Neural progenitor cell (in vitro differentiated cells): ENCODE measurements around the gene MRPL33. TPM values are rescaled to one million over a fixed set of nuclear protein-coding genes. Genes with fewer than 3 reads are reported as not detected.

Experiments used
- DNase-seq: peaks from one replicate; pipeline ENCODE4 v3.0.0-alpha.2; 2016; ENCODE audit warnings: low spot score
- H2AFZ ChIP-seq: fragments of 200-600 bp; sonication (generic); replicated peaks from 2 replicates; pipeline ENCODE4 v1.6.1; 2016; ENCODE audit warnings: antibody characterized with exemption
- H3F3A ChIP-seq: fragments of 200-600 bp; sonication (generic); 2 replicates; pipeline ENCODE4 v1.6.1; 2016; ENCODE audit warnings: antibody characterized with exemption, low read depth
- H3K27ac ChIP-seq: fragments of 200-600 bp; sonication (generic); 2 replicates; pipeline ENCODE4 v1.5.1; 2016; ENCODE audit warnings: mild to moderate bottlenecking
- H3K27me3 ChIP-seq: fragments of 200-600 bp; sonication (generic); 2 replicates; pipeline ENCODE4 v1.6.1; 2016; ENCODE audit warnings: mild to moderate bottlenecking, moderate library complexity
- H3K36me3 ChIP-seq: fragments of 200-600 bp; sonication (generic); 2 replicates; pipeline ENCODE4 v1.5.1; 2016
- H3K4me1 ChIP-seq: fragments of 200-600 bp; sonication (generic); 2 replicates; pipeline ENCODE4 v1.6.1; 2016; ENCODE audit warnings: mixed run types
- H3K4me2 ChIP-seq: fragments of 200-600 bp; sonication (generic); 2 replicates; pipeline ENCODE4 v1.6.1; 2016
- H3K4me3 ChIP-seq: fragments of 200-600 bp; sonication (generic); 2 replicates; pipeline ENCODE4 v1.5.1; 2016
- H3K79me2 ChIP-seq: fragments of 200-600 bp; sonication (generic); 2 replicates; pipeline ENCODE4 v1.6.1; 2016; ENCODE audit warnings: low read depth
- H3K9ac ChIP-seq: fragments of 200-600 bp; sonication (generic); 2 replicates; pipeline ENCODE4 v1.6.1; 2016
- H3K9me3 ChIP-seq: fragments of 200-600 bp; sonication (generic); 2 replicates; pipeline ENCODE4 v1.5.1; 2016; ENCODE audit warnings: low read depth
- H4K20me1 ChIP-seq: fragments of 200-600 bp; sonication (generic); 2 replicates; pipeline ENCODE4 v1.6.1; 2016; ENCODE audit warnings: low read depth
- H3K27ac Mint-ChIP-seq: 3 replicates; pipeline ENCODE4 v1.8.0; 2021; ENCODE audit warnings: mixed read lengths
- H3K27me3 Mint-ChIP-seq: 2 replicates; pipeline ENCODE4 v1.8.0; 2022; ENCODE audit warnings: low read depth, mild to moderate bottlenecking, inconsistent platforms, moderate library complexity, mixed read lengths; ENCODE audit not compliant: insufficient read depth
- H3K36me3 Mint-ChIP-seq: 3 replicates; pipeline ENCODE4 v1.8.0; 2021; ENCODE audit warnings: mixed read lengths
- H3K4me1 Mint-ChIP-seq: 3 replicates; pipeline ENCODE4 v1.8.0; 2021; ENCODE audit warnings: mixed read lengths
- H3K4me3 Mint-ChIP-seq: 3 replicates; pipeline ENCODE4 v1.8.0; 2021; ENCODE audit warnings: mild to moderate bottlenecking, moderate library complexity, mixed read lengths
- H3K9me3 Mint-ChIP-seq: 3 replicates; pipeline ENCODE4 v1.8.0; 2020; ENCODE audit warnings: mixed read lengths
- CTCF ChIP-seq: fragments of 200-600 bp; sonication (generic); IDR thresholded peaks from 2 replicates; pipeline ENCODE4 v1.5.1; 2017; ENCODE audit warnings: antibody characterized with exemption, mild to moderate bottlenecking
- EZH2 ChIP-seq: fragments of 200-600 bp; sonication (generic); IDR thresholded peaks from 2 replicates; pipeline ENCODE4 v1.6.1; 2017; ENCODE audit warnings: antibody characterized with exemption, mild to moderate bottlenecking, moderate library complexity
- EZH2phosphoT487 ChIP-seq: fragments of 200-600 bp; sonication (generic); IDR thresholded peaks from 2 replicates; pipeline ENCODE4 v1.6.1; 2017; ENCODE audit warnings: antibody characterized with exemption
- total RNA-seq: library from RNA; depleted of rRNA; stranded (reverse); fragments of >200 nt; gene quantifications from 2 replicates; pipeline ENCODE4 v1.2.3, GENCODE V29; 2015; ENCODE audit warnings: low replicate concordance

Gene MRPL33
- total RNA-seq, 1 donor from 2014 or later = 147 TPM

DNA sequence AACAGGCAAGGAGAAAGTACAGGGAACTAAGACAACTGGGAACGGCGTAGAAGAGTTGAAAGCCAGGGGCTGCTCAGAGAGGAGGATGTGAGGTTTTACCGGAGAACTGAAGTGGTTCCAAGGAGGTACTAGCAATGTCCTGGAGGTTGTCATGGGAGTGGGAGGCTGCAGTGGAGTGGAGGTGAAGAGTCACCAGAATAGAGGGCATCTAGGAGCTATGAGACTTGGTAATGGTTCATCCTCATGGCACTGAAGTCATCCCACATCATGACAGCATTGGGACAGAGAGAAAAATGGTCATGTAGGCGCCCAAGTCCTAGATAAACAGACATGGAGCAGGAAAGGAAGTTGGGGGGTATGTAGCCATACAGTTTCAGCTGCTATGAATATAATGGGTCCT lies 26.3 kb downstream of the MRPL33 start:
- no peaks in the 10 kb centered on the region for H3K36me3 Mint-ChIP-seq
- Histone ChIP-seq H3K4me3 (no peak overlapping the region), H3K36me3 (no peaks in the 10 kb centered on the region), H4K20me1 (no peaks in the 10 kb centered on the region), H2AFZ (no peak overlapping the region), H3K9me3 (no peaks in the 10 kb centered on the region), H3K9ac (no peak overlapping the region), H3K27ac (no peak overlapping the region), H3K4me2 (no peak overlapping the region), H3K27me3 (no peaks in the 10 kb centered on the region), H3K4me1 (peaks cover 7% of the 10 kb centered on the region), H3K79me2 (no peaks in the 10 kb centered on the region), H3F3A (no peaks in the 10 kb centered on the region)
- H3K27me3 Mint-ChIP-seq = peaks cover 2% of the 10 kb centered on the region
- no peaks in the 10 kb centered on the region for H3K9me3 Mint-ChIP-seq
- H3K4me3 Mint-ChIP-seq = no peak overlapping the region
- TF ChIP-seq EZH2phosphoT487 (no peak), EZH2 (no peak), CTCF (no peak)
- no peak overlapping the region for H3K27ac Mint-ChIP-seq
- H3K4me1 Mint-ChIP-seq = peaks cover 24% of the 10 kb centered on the region
- no peak for DNase-seq

DNA sequence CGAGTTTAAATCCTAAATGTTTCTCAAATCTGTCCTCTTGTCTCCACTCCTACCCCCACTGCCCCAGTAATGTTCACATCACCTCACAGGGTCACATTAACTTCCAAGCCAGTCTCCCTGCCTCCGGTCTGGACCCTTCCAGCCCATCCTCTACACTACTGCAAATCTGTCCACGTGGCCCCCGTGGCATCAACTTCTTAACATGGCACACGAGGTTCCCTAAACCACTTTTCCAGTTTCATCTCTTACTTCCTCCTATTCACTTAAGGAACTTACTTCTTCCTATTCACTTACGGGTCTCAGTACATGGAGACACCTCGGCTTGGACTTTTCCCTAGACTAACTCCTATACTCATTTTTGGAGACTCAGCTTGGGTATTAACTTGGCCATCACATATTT lies 27.0 kb downstream of the MRPL33 start:
- Histone ChIP-seq H3F3A (no peaks in the 10 kb centered on the region), H3K27ac (no peak overlapping the region), H3K4me2 (no peak overlapping the region), H3K36me3 (no peaks in the 10 kb centered on the region), H3K9ac (no peak overlapping the region), H4K20me1 (no peaks in the 10 kb centered on the region), H3K9me3 (no peaks in the 10 kb centered on the region), H3K79me2 (no peaks in the 10 kb centered on the region), H3K4me3 (no peak overlapping the region), H3K27me3 (no peaks in the 10 kb centered on the region), H2AFZ (no peak overlapping the region), H3K4me1 (peaks cover 7% of the 10 kb centered on the region)
- no peaks in the 10 kb centered on the region for H3K9me3 Mint-ChIP-seq
- TF ChIP-seq EZH2 = no peak
- TF ChIP-seq CTCF = no peak
- TF ChIP-seq EZH2phosphoT487 = no peak
- H3K4me1 Mint-ChIP-seq = peaks cover 24% of the 10 kb centered on the region
- DNase-seq = no peak
- H3K36me3 Mint-ChIP-seq = no peaks in the 10 kb centered on the region
- H3K27ac Mint-ChIP-seq = no peak overlapping the region
- H3K4me3 Mint-ChIP-seq = no peak overlapping the region
- H3K27me3 Mint-ChIP-seq = peaks cover 3% of the 10 kb centered on the region

- Histone ChIP-seq H3K4me1 (peaks cover 7% of the 10 kb centered on the region), H3K27me3 (no peaks in the 10 kb centered on the region), H3K4me2 (no peak overlapping the region), H3K9me3 (no peaks in the 10 kb centered on the region), H3K79me2 (no peaks in the 10 kb centered on the region), H3K36me3 (no peaks in the 10 kb centered on the region), H3F3A (no peaks in the 10 kb centered on the region), H3K4me3 (no peak overlapping the region), H2AFZ (no peak overlapping the region), H4K20me1 (no peaks in the 10 kb centered on the region), H3K27ac (no peak overlapping the region), H3K9ac (no peak overlapping the region)
- peak; percentile 21 for DNase-seq
- Mint-ChIP-seq H3K36me3 (no peaks in the 10 kb centered on the region), H3K4me1 (peaks cover 24% of the 10 kb centered on the region), H3K9me3 (no peaks in the 10 kb centered on the region), H3K4me3 (no peak overlapping the region), H3K27ac (no peak overlapping the region), H3K27me3 (peaks cover 3% of the 10 kb centered on the region)
- TF ChIP-seq EZH2 (no peak), EZH2phosphoT487 (no peak), CTCF (no peak)
Measured at GRCh38 chr2:27798948-27799645, 27.6 kb downstream of the MRPL33 start.
